HL-60 (cell line): Measurements from ENCODE around the gene GLI2.

Source experiments
- DNase-seq, 2 experiments: peaks; one replicate each; pipeline ENCODE4 v3.0.0-alpha.2; 2010 to 2020; ENCODE audit warnings: low read depth in 1 of 2, low spot score in 1 of 2
- H3K27ac ChIP-seq: fragments of 250-450 bp; sonication (Bioruptor Pico); replicated peaks from 2 replicates; pipeline ENCODE4 v1.5.1; 2020; ENCODE audit warnings: mild to moderate bottlenecking, moderate library complexity
- H3K27me3 ChIP-seq: fragments of 250-450 bp; sonication (Bioruptor Pico); 2 replicates; pipeline ENCODE4 v1.5.1; 2021; ENCODE audit warnings: mild to moderate bottlenecking, moderate library complexity; ENCODE audit not compliant: insufficient read depth, poor library complexity, severe bottlenecking
- H3K4me3 ChIP-seq: replicated peaks from 2 replicates; pipeline ENCODE4 v1.5.1; 2011; ENCODE audit warnings: mild to moderate bottlenecking, control low read depth, low read length; ENCODE audit not compliant: insufficient read depth
- CTCF ChIP-seq: IDR thresholded peaks from one replicate; pipeline ENCODE4 v1.5.1; 2011; ENCODE audit warnings: low read length, control low read depth, inconsistent platforms; ENCODE audit not compliant: insufficient read depth
- GABPA ChIP-seq: IDR thresholded peaks from 2 replicates; pipeline ENCODE4 v1.6.1; 2012; ENCODE audit warnings: low read depth
- POLR2AphosphoS5 ChIP-seq: IDR thresholded peaks from 2 replicates; pipeline ENCODE4 v1.6.1; 2012; ENCODE audit warnings: low read depth
- REST ChIP-seq: IDR thresholded peaks from 2 replicates; pipeline ENCODE4 v1.6.1; 2012; ENCODE audit warnings: low read depth; ENCODE audit not compliant: insufficient replicate concordance
- SPI1 ChIP-seq: IDR thresholded peaks from 2 replicates; pipeline ENCODE4 v1.6.1; 2012; ENCODE audit warnings: low read depth, mild to moderate bottlenecking, borderline replicate concordance

Gene GLI2

GRCh38 chr2:120766470-120767351, 31.0 kb downstream of the GLI2 start:
- H3K27ac ChIP-seq, result no peak overlapping the region
- H3K4me3 ChIP-seq, result no peak overlapping the region
- no peaks in the 10 kb centered on the region for H3K27me3 ChIP-seq
- TF ChIP-seq GABPA, result no peak
- TF ChIP-seq POLR2AphosphoS5, result no peak
- TF ChIP-seq SPI1, result no peak
- TF ChIP-seq REST, result no peak
- TF ChIP-seq CTCF, result no peak
- no peak for DNase-seq

GRCh38 chr2:120767486-120768005, 31.9 kb downstream of the GLI2 start:
- no peaks in the 10 kb centered on the region for H3K27me3 ChIP-seq
- TF ChIP-seq CTCF (no peak), SPI1 (no peak), POLR2AphosphoS5 (no peak), REST (no peak), GABPA (no peak)
- H3K27ac ChIP-seq, result no peak overlapping the region
- H3K4me3 ChIP-seq, result no peak overlapping the region
- DNase-seq, result no peak

GRCh38 chr2:120768112-120769048, 32.7 kb downstream of the GLI2 start:
- no peak overlapping the region for H3K27ac ChIP-seq
- DNase-seq, result no peak
- no peaks in the 10 kb centered on the region for H3K27me3 ChIP-seq

More at GRCh38 chr2:120768112-120769048, 32.7 kb downstream of the GLI2 start:
- H3K4me3 ChIP-seq, result no peak overlapping the region
- TF ChIP-seq REST (no peak), POLR2AphosphoS5 (no peak), GABPA (no peak), CTCF (no peak), SPI1 (no peak)
